ENCODE results near the gene PLA2G3. TPM values are rescaled to one million over a fixed set of nuclear protein-coding genes. Genes with fewer than 3 reads are reported as not detected.

PLA2G3 gene
- total and polyA plus RNA-seq, 2 of the 8 experiments (the other 6 are each of a cell fraction or from before 2014, with no cell fraction given): 18.1 to 25.9 TPM

DNA sequence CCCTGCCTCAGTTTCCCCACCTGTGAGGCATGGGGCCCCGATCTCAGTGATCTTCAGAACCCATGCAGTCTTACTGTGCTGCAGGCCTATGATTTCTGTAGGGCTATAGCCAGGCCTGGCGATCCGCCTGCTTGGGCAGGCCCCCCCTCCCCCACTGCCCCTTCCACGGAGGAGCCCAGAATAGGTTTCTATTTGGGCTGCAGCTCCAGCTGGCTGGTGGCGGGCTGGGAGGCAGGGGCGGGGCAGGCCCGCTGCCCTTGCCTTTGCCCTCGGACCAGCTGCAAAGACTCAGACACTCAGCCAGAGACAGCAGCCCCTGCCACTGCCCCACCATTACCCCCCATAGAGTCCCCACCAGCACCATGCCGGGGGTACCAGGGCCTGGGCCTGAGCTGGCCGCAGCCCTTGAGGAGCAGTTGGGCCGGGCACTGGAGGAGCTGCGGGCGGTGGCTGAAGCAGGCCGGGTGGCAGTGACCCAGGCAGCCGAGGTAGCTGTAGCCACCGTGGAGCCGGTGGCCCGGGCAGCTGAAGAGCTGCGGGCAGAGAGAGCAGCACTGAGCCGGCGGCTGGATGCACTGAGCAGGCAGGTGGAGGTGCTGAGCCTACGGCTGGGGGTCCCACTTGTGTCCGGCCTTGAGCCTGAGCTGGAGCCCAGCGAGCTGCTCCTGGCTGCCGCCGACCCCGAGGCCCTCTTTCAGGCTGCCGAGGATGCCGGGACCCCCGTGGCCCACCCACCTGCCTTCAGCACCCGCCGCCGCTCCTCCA lies 47.0 kb downstream of the PLA2G3 start:
- no peaks in the 10 kb centered on the region for H3K36me3 ChIP-seq (ENCODE audit: control insufficient read depth in 2 of 4, insufficient read depth in 4 of 4, low read length in 3 of 4)
- no peak overlapping the region for H3K18ac ChIP-seq (ENCODE audit: extremely low read depth, low read length)
- no peaks in the 10 kb centered on the region for H3K27me3 ChIP-seq (replicated peaks in 1 of 4; ENCODE audit: control insufficient read depth in 3 of 4, extremely low read depth in 1 of 4, insufficient read depth in 3 of 4, low read length in 3 of 4)
- H3K79me1 ChIP-seq (ENCODE audit: low read depth, low read length): no peaks in the 10 kb centered on the region
- H2AK5ac ChIP-seq (ENCODE audit: low read depth, low read length): no peak overlapping the region
- no peak overlapping the region for H3K4ac ChIP-seq (replicated peaks; ENCODE audit: insufficient read length, low read depth, low read length)
- CTCF ChIA-PET (ENCODE audit: partially characterized antibody): interaction anchor here (0.6 to 16.8 kb wide), 10 partner anchors 9 to 125 kb away, joined by 3 to 207 read pairs (median 4); partner anchors contain the start of genes MORC2, PLA2G3, SELENOM and SMTN
- no peak overlapping the region for H3K4me3 ChIP-seq (ENCODE audit: extremely low read depth in 1 of 4, insufficient read depth in 2 of 4, low read depth in 3 of 4, low read length in 4 of 4)
- WGBS, 2 experiments (ENCODE audit: extremely low coverage in 1 of 2, insufficient coverage in 1 of 2, insufficient read length in 1 of 2, insufficient replicate concordance in 2 of 2, low coverage in 1 of 2, low lambda C conversion rate in 2 of 2, missing lambda C conversion rate in 1 of 2): 89% methylated on average over 24 of the region's 33 CpGs; no CpG with 5 or more reads in 1 of the 2 experiments
- no peak overlapping the region for H4K8ac ChIP-seq (ENCODE audit: extremely low read depth, insufficient read depth, low read length)
- no peak overlapping the region for H4K5ac ChIP-seq (ENCODE audit: insufficient read length, low read depth, low read length)
- no peaks in the 10 kb centered on the region for H3K9me3 ChIP-seq (ENCODE audit: insufficient read depth in 2 of 2, low read depth in 1 of 2, low read length in 1 of 2)
- H4K20me1 ChIP-seq (replicated peaks in 1 of 2; ENCODE audit: control insufficient read depth in 1 of 2, insufficient read depth in 2 of 2, low read length in 2 of 2): no peaks in the 10 kb centered on the region
- POLR2A ChIA-PET (ENCODE audit: partially characterized antibody): interaction anchor here (1.2 to 5.1 kb wide), 5 partner anchors 8 to 125 kb away, joined by 4 to 57 read pairs (median 5); partner anchors contain the start of genes MORC2, SELENOM and TUG1
- peaks cover under 1 to 16% (median 9%) of the 10 kb centered on the region in 4 experiments for H3K4me1 ChIP-seq (replicated peaks in 1 of 4; ENCODE audit: control insufficient read depth in 3 of 4, insufficient read depth in 4 of 4, low read length in 3 of 4)
- H3K9ac ChIP-seq (replicated peaks in 1 of 4; ENCODE audit: extremely low read depth in 1 of 4, low read depth in 3 of 4, low read length in 3 of 4): no peak overlapping the region
- no peak overlapping the region for H3K23ac ChIP-seq (ENCODE audit: insufficient read length)
- H3K56ac ChIP-seq (replicated peaks; ENCODE audit: insufficient read length, low read depth, low read length): no peak overlapping the region
- FAIRE-seq: no peak
- no peak overlapping the region for H3K4me2 ChIP-seq (ENCODE audit: insufficient read depth in 1 of 2, low read depth in 2 of 2, low read length in 2 of 2)
- no peak overlapping the region for H2BK120ac ChIP-seq (replicated peaks; ENCODE audit: low read depth, low read length)
- no peak overlapping the region for H2BK12ac ChIP-seq (ENCODE audit: low read depth, low read length)
- no peak overlapping the region for H2BK5ac ChIP-seq (ENCODE audit: low read depth, low read length)
- H3K27ac ChIP-seq (ENCODE audit: low read depth, low read length): no peak overlapping the region
- H3K14ac ChIP-seq (ENCODE audit: insufficient read length): no peak overlapping the region
- no peak overlapping the region for H2BK20ac ChIP-seq (ENCODE audit: low read length)
- H2AFZ ChIP-seq (ENCODE audit: low read length): no peak overlapping the region
- no peak overlapping the region for H2BK15ac ChIP-seq (ENCODE audit: low read length)
- H3K23me2 ChIP-seq (ENCODE audit: low read depth, low read length): peaks cover under 1% of the 10 kb centered on the region; the same call in 1 of the 2 replicates
- peak in 1 of 2 experiments; percentile 48 for DNase-seq (ENCODE audit: low read depth in 1 of 2, low spot score in 2 of 2)
- H3K79me2 ChIP-seq (ENCODE audit: control insufficient read depth in 1 of 2, insufficient read depth in 2 of 2, low read length in 2 of 2): no peaks in the 10 kb centered on the region
- H4K91ac ChIP-seq (replicated peaks; ENCODE audit: insufficient read length, low read length): no peak overlapping the region
- TF ChIP-seq BRCA1 (IDR thresholded peaks at IDR 0.05; ENCODE audit: low read depth, low read length) (no peak), TAF1 (IDR thresholded peaks at IDR 0.05; ENCODE audit: low read depth, low read length) (no peak), SP4 (IDR thresholded peaks at IDR 0.05; ENCODE audit: low read length) (no peak), SRF (IDR thresholded peaks at IDR 0.05; ENCODE audit: low read depth, low read length) (no peak), ASH2L (IDR thresholded peaks at IDR 0.05; ENCODE audit: low read length) (no peak), GABPA (IDR thresholded peaks at IDR 0.05; ENCODE audit: borderline replicate concordance, insufficient read depth, low read length) (no peak), CTCF (IDR thresholded peaks at IDR 0.05; ENCODE audit: control extremely low read depth in 1 of 3, insufficient read depth in 1 of 3, low read depth in 1 of 3, low read length in 3 of 3) (no peak), GTF2F1 (IDR thresholded peaks at IDR 0.05; ENCODE audit: borderline replicate concordance, low read depth, low read length) (no peak), TEAD4 (IDR thresholded peaks at IDR 0.05; ENCODE audit: low read depth, low read length) (no peak)
- TF ChIP-seq, protein P1, sequence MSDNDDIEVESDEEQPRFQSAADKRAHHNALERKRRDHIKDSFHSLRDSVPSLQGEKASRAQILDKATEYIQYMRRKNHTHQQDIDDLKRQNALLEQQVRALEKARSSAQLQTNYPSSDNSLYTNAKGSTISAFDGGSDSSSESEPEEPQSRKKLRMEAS (IDR thresholded peaks at IDR 0.05): no peak

Data from H1 (cell line).